Naive thymus-derived CD8-positive, alpha-beta T cell (primary cell): Measurements from ENCODE around the gene LYPLAL1. TPM values are rescaled to one million over a fixed set of nuclear protein-coding genes. Genes with fewer than 3 reads are reported as not detected.
"Not testable (repeated sequence)": the region's sequence is repeated elsewhere in the genome, so short reads cannot be mapped to it uniquely, and the experiment has no call there.

Experiments
- ATAC-seq, 2 donors: fragments of 150-1000 bp; cut with Tn5 transposase in 1 of 2; sonication (Bioruptor Pico), chemical (Tn5 transposase) in 1 of 2; 1 replicate in 1 of 2; 2 replicates in 1 of 2; pipeline ENCODE4 v1.10.0; 2021; ENCODE audit warnings: mild to moderate bottlenecking in 2 of 2, moderate library complexity in 2 of 2
- POLR2A ChIA-PET: fragments of 350-600 bp; sonication (Branson Sonifier 250); formaldehyde crosslinking; loops from one replicate; lab custom pipeline; 2021; ENCODE audit warnings: antibody characterized with exemption; lab: Charles Lee
- DNase-seq, 10 donors: peaks; one replicate each; pipeline versions ENCODE4 v3.0.0 to v3.0.0-alpha.2; 2020 to 2022
- H3K27ac Mint-ChIP-seq, 10 donors: one replicate each; pipeline ENCODE4 v1.8.0; 2020 to 2022; ENCODE audit warnings: mild to moderate bottlenecking in 10 of 10, mixed read lengths in 10 of 10, moderate library complexity in 4 of 10, inconsistent platforms in 1 of 10
- H3K27me3 Mint-ChIP-seq, 5 donors: one replicate each; pipeline ENCODE4 v1.8.0; 2021 to 2022; ENCODE audit warnings: mixed read lengths in 5 of 5
- H3K36me3 Mint-ChIP-seq, 3 donors: one replicate each; pipeline ENCODE4 v1.8.0; 2020 to 2022; ENCODE audit warnings: mixed read lengths in 3 of 3, mild to moderate bottlenecking in 2 of 3, inconsistent platforms in 1 of 3
- H3K4me1 Mint-ChIP-seq, 4 donors: one replicate each; pipeline ENCODE4 v1.8.0; 2021 to 2022; ENCODE audit warnings: mixed read lengths in 4 of 4
- H3K4me3 Mint-ChIP-seq, 10 donors: one replicate each; pipeline ENCODE4 v1.8.0; 2020 to 2022; ENCODE audit warnings: mild to moderate bottlenecking in 10 of 10, mixed read lengths in 10 of 10, moderate library complexity in 6 of 10, inconsistent platforms in 1 of 10
- H3K9me3 Mint-ChIP-seq, 9 donors: one replicate each; pipeline ENCODE4 v1.8.0; 2020 to 2022; ENCODE audit warnings: mixed read lengths in 9 of 9, mild to moderate bottlenecking in 3 of 9, inconsistent platforms in 1 of 9, moderate library complexity in 1 of 9
- polyA plus RNA-seq, 3 donors: library from polyadenylated mRNA; unstranded; fragments of 300-500 nt; fragmentation: Illumina TruSeq; gene quantifications; one replicate each; pipeline ENCODE4 v1.2.3, GENCODE V29; 2021
- total RNA-seq, 8 experiments: library from RNA in 2 of 8; stranded (reverse) in 2 of 8; gene quantifications; one replicate each; pipeline ENCODE4 v1.2.3 and lab custom pipeline; 2021 to 2026

Gene LYPLAL1
- total and polyA plus RNA-seq, 5 experiments from 2014 or later = 18.8 to 36.3 (median 23.2) TPM

- no peak for DNase-seq
- Mint-ChIP-seq H3K36me3 (peaks cover 8 to 33% (median 31%) of the 10 kb centered on the region in 3 donors), H3K4me3 (no peak overlapping the region), H3K27me3 (no peaks in the 10 kb centered on the region), H3K9me3 (no peaks in the 10 kb centered on the region), H3K4me1 (peaks cover 0 to 6% (median 0%) of the 10 kb centered on the region in 4 donors), H3K27ac (no peak overlapping the region)
- POLR2A ChIA-PET = no interaction called here
- ATAC-seq = no peak
Measured at GRCh38 chr1:219228058-219228419, 54.4 kb downstream of the LYPLAL1 start.

- H3K9me3 Mint-ChIP-seq = no peaks in the 10 kb centered on the region
- peaks cover 8 to 26% (median 9%) of the 10 kb centered on the region in 3 donors for H3K36me3 Mint-ChIP-seq
- ATAC-seq (no peak), DNase-seq (no peak)
- no peaks in the 10 kb centered on the region for H3K4me1 Mint-ChIP-seq
- no peak overlapping the region for H3K27ac Mint-ChIP-seq
- POLR2A ChIA-PET = no interaction called here
- no peak overlapping the region for H3K4me3 Mint-ChIP-seq
- H3K27me3 Mint-ChIP-seq = no peaks in the 10 kb centered on the region
Measured at GRCh38 chr1:219232890-219233289, 59.2 kb downstream of the LYPLAL1 start.

DNA sequence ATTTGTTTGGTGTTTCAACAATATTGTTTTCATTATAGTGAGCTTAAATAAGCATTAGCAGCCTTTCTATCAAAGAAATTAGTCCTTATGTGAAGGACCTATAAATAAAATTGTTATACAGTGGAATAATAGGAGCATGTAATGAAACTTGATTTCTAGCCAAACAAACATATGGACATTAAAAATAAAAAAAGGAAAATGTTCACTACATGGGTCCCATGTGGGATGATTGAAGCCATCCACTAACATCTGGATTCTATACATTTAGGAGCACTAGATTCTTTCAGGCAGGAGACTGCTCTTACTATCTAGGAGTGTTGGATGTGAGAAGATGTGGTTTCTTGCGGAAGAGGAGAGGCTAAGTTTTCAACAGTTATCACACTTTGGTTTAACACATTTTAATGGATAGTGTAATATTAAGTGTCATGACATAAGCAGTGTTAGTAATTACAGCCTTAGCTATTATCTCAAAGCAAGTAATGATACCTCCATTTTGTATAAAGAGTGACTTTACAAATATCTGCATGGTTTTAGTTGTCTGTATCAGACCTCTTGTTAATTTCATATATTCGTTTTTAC lies 62.3 kb downstream of the LYPLAL1 start:
- Mint-ChIP-seq H3K4me3 (no peak overlapping the region), H3K4me1 (no peaks in the 10 kb centered on the region), H3K27ac (no peak overlapping the region), H3K27me3 (no peaks in the 10 kb centered on the region), H3K36me3 (peaks cover 0 to 14% (median 0%) of the 10 kb centered on the region in 3 donors), H3K9me3 (no peaks in the 10 kb centered on the region)
- ATAC-seq = no peak
- peak in 1 of 10 donors; percentile 12 for DNase-seq
- POLR2A ChIA-PET = no interaction called here

DNA sequence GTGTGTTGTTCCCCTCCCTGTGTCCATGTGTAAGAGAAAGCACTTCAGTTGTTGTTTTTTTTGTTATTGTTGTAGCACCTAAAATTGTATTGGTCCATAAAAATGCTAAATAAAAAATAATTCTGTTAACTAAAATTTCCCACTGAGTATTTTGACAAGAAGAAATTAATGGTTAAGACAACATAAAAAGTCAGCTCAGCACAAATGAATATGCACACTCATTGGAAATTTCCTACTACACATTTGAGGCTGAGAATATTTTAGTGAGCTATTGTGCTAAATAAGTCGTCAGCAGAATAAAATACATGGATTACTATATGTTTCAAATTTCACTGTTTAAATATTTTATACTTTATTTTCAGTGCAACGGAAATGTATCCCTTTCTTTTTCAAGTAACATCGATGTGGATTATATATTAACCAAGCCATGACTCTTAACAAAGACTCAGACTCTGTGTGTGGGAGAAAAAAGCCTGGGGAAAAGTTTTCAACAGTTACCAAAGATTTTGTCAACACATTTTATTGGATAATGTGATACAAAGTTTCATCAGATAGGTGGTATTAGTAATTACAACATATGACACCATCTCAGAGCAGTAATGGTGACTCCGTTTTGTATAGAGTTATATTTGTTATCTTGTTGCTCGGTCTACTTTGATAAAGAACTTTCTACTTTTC lies 63.4 kb downstream of the LYPLAL1 start:
- DNase-seq = no peak
- no peak overlapping the region for H3K4me3 Mint-ChIP-seq
- H3K9me3 Mint-ChIP-seq = no peaks in the 10 kb centered on the region
- H3K27ac Mint-ChIP-seq = peak overlapping the region in 1 of 10 donors; percentile 2
- peaks cover 0 to 13% (median 0%) of the 10 kb centered on the region in 3 donors for H3K36me3 Mint-ChIP-seq
- no peaks in the 10 kb centered on the region for H3K4me1 Mint-ChIP-seq
- no peak for ATAC-seq
- no peaks in the 10 kb centered on the region for H3K27me3 Mint-ChIP-seq
- POLR2A ChIA-PET = no interaction called here

DNA sequence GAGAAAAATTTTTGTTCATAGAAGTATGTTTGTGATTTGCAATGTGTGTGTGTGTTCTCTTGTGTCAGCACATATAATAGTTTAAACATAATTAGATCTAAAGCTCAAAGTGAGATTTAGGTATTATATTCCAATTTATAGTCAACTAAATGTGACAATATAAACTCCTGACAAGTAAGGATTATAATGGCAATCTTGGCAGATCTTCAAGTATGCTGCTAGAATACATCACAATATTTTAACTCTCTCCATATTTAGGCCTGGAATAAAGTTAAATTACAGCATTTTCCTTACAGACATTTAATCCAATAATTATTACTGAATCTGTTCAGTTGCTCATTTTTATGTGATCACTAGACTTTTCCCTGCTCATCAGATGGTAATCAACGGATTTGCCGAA lies 65.8 kb downstream of the LYPLAL1 start:
- no peaks in the 10 kb centered on the region for H3K4me1 Mint-ChIP-seq
- peaks cover 0 to 2% (median 0%) of the 10 kb centered on the region in 5 donors for H3K27me3 Mint-ChIP-seq
- no peaks in the 10 kb centered on the region for H3K9me3 Mint-ChIP-seq
- ATAC-seq (no peak), DNase-seq (no peak)
- H3K27ac Mint-ChIP-seq = no peak overlapping the region
- POLR2A ChIA-PET = no interaction called here
- H3K4me3 Mint-ChIP-seq = no peak overlapping the region
- H3K36me3 Mint-ChIP-seq = peaks cover 0 to 23% (median 0%) of the 10 kb centered on the region in 3 donors

GRCh38 chr1:219244864-219245263 lies 71.2 kb downstream of the LYPLAL1 start:
- Mint-ChIP-seq H3K27me3 (peaks cover 0 to 2% (median 0%) of the 10 kb centered on the region in 5 donors), H3K36me3 (peaks cover 0 to 26% (median 2%) of the 10 kb centered on the region in 3 donors), H3K9me3 (no peaks in the 10 kb centered on the region), H3K4me1 (no peaks in the 10 kb centered on the region), H3K4me3 (no peak overlapping the region), H3K27ac (no peak overlapping the region)
- DNase-seq (no peak), ATAC-seq (no peak)
- POLR2A ChIA-PET = no interaction called here

GRCh38 chr1:219247441-219247840 lies 73.8 kb downstream of the LYPLAL1 start:
- Mint-ChIP-seq H3K4me3 (no peak overlapping the region), H3K9me3 (peaks cover 0 to 19% (median 8%) of the 10 kb centered on the region in 9 donors), H3K27me3 (peaks cover 0 to 2% (median 0%) of the 10 kb centered on the region in 5 donors), H3K27ac (no peak overlapping the region), H3K36me3 (peaks cover 5 to 31% (median 17%) of the 10 kb centered on the region in 3 donors), H3K4me1 (no peaks in the 10 kb centered on the region)
- no peak for ATAC-seq
- POLR2A ChIA-PET = no interaction called here
- no peak for DNase-seq

DNA sequence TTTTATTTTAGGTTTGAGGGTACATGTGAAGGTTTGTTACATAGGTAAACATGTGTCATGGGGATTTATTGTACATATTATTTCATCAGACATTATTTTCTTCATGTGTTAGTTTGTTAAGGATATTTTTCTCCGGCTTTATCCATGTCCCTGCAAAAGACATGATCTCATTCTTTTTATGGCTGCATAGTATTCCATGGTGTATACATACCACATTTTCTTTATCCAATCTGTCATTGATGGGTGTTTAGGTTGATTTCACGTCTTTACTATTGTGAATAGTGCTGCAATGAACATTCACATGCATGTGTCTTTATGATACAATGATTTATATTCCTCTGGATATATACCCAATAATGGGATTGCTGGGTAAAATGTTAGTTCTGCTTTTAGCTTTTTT lies 76.8 kb downstream of the LYPLAL1 start:
- ATAC-seq, H3K27me3 Mint-ChIP-seq, POLR2A ChIA-PET, H3K4me1 Mint-ChIP-seq, DNase-seq, H3K4me3 Mint-ChIP-seq, H3K27ac Mint-ChIP-seq: not testable (repeated sequence)
- H3K36me3 Mint-ChIP-seq = peaks cover 10 to 44% (median 34%) of the 10 kb centered on the region in 3 donors
- H3K9me3 Mint-ChIP-seq = peaks cover 12 to 43% (median 17%) of the 10 kb centered on the region in 9 donors

DNA sequence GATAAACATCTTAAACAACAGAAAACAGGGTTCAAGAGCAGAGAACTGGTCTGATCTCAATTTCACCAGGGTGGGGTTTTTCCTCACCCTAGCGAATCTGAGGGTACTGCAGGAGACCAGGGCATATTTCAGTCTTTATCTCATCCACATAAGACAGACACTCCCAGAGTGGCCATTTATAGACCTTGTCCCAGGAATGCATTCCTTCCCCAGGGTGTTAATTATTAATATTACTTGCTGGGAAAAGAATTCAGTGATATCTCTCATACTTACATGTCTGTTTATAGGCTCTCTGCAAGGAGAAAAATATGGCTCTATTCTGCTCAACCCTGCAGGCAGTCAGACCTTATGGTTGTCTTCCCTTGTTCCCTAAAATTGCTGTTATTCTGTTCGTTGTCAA lies 84.1 kb downstream of the LYPLAL1 start:
- POLR2A ChIA-PET = no interaction called here
- H3K36me3 Mint-ChIP-seq = peaks cover 18 to 60% (median 52%) of the 10 kb centered on the region in 3 donors

DNA sequence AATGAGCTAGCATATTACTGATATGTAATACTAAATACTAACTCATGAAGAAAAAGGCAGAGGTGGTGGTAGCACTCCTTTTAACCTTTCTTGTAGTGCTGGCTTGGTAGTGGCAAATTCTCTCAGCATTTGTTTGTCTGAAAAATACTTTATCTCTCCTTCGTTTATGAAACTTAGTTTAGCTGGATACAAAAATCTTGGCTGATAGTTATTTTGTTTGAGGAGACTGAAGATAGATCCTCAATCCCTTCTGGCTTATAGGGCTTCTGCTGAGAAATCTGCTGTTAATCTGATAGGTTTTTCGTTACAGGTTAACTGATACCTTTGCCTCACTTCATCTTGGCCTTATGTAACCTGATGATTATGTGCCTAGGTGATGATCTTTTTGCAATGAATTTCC lies 87.8 kb downstream of the LYPLAL1 start:
- POLR2A ChIA-PET = no interaction called here
- no peaks in the 10 kb centered on the region for H3K4me1 Mint-ChIP-seq
- H3K9me3 Mint-ChIP-seq = peaks cover 2 to 48% (median 35%) of the 10 kb centered on the region in 9 donors
- DNase-seq (no peak), ATAC-seq (no peak)
- H3K27me3 Mint-ChIP-seq = no peaks in the 10 kb centered on the region
- H3K4me3 Mint-ChIP-seq = no peak overlapping the region
- H3K36me3 Mint-ChIP-seq = peaks cover 11 to 41% (median 41%) of the 10 kb centered on the region in 3 donors
- H3K27ac Mint-ChIP-seq = no peak overlapping the region

More for the DNA sequence above, 84.1 kb downstream of the LYPLAL1 start:
- Mint-ChIP-seq H3K4me3 (no peak overlapping the region), H3K4me1 (no peaks in the 10 kb centered on the region), H3K27ac (no peak overlapping the region), H3K27me3 (no peaks in the 10 kb centered on the region), H3K9me3 (peaks cover 8 to 65% (median 43%) of the 10 kb centered on the region in 9 donors)
- DNase-seq = no peak
- ATAC-seq = no peak
